HCT116 (cell line): ENCODE data around the gene GALNT17. TPM values are rescaled to one million over a fixed set of nuclear protein-coding genes. Genes with fewer than 3 reads are reported as not detected.

Experiments
- ATAC-seq: fragments of 200-7000 bp; cut with Tn5 transposase; 2 replicates; pipeline ENCODE4 v1.9.1; 2020; ENCODE audit warnings: mild to moderate bottlenecking, moderate library complexity
- BruUV-seq: library from RNA; stranded (reverse); fragments of 400-500 nt; replicated peaks from 2 replicates; lab custom pipeline; 2021; lab: Mats Ljungman, UMichigan
- CTCF ChIA-PET: fragments of 300-600 bp; sonication (Branson Sonifier 250); formaldehyde crosslinking; loops from one replicate; lab custom pipeline; 2021; ENCODE audit warnings: antibody characterized with exemption; lab: Charles Lee
- POLR2A ChIA-PET: fragments of 300-600, 350-600 bp; sonication (Branson Sonifier 250); formaldehyde crosslinking; loops from one replicate; lab custom pipeline; 2021; ENCODE audit warnings: antibody characterized with exemption; lab: Charles Lee
- RAD21 ChIA-PET, 2 experiments: fragments of 300-600 bp; sonication (Branson Sonifier 250); formaldehyde crosslinking; loops; one replicate each; lab custom pipeline; 2023; ENCODE audit warnings: low total read pairs in 2 of 2; ENCODE audit not compliant: uncharacterized antibody in 2 of 2, unreplicated experiment in 2 of 2, low non-redundant PET in 1 of 2; lab: Charles Lee
- DNase-seq: peaks from one replicate; pipeline ENCODE4 v3.0.0-alpha.2; 2010; ENCODE audit warnings: low read depth, low spot score
- H2AFZ ChIP-seq: fragments of 200-600 bp; shearing (Covaris generic), sonication (generic); 2 replicates; pipeline ENCODE4 v1.6.1; 2017; ENCODE audit warnings: low read depth, mixed run types, mixed read lengths, antibody characterized with exemption, low read length; ENCODE audit not compliant: poor library complexity, severe bottlenecking
- H3K27ac ChIP-seq: 2 replicates; pipeline ENCODE4 v1.5.1; 2012; ENCODE audit warnings: low read depth, low read length
- H3K27me3 ChIP-seq: fragments of 200-600 bp; sonication (generic); 2 replicates; pipeline ENCODE4 v1.6.1; 2016; ENCODE audit warnings: mixed run types, low read length, mixed read lengths; ENCODE audit not compliant: insufficient read depth
- H3K36me3 ChIP-seq, 2 experiments: fragments of 200-500 bp in 1 of 2; fragments of 200-600 bp in 1 of 2; sonication (Bioruptor generic) in 1 of 2; sonication (generic) in 1 of 2; 2 replicates each; pipeline versions ENCODE4 v1.5.1 to v1.6.1; 2014 to 2016; ENCODE audit warnings: low read length in 2 of 2, inconsistent platforms in 1 of 2, mixed read lengths in 1 of 2, mixed run types in 1 of 2; ENCODE audit not compliant: insufficient read depth in 2 of 2, control insufficient read depth in 1 of 2
- H3K4me1 ChIP-seq, 2 experiments: fragments of 200-600 bp in 1 of 2; sonication (generic) in 1 of 2; 2 replicates each; pipeline versions ENCODE4 v1.5.1 to v1.6.1; 2012 to 2017; ENCODE audit warnings: low read length in 2 of 2, inconsistent platforms in 1 of 2, mild to moderate bottlenecking in 1 of 2, mixed read lengths in 1 of 2, mixed run types in 1 of 2, moderate library complexity in 1 of 2; ENCODE audit not compliant: insufficient read depth in 2 of 2, control insufficient read depth in 1 of 2
- H3K4me2 ChIP-seq: fragments of 200-600 bp; sonication (generic); 2 replicates; pipeline ENCODE4 v1.6.1; 2017; ENCODE audit warnings: mixed run types, low read length, mixed read lengths
- H3K4me3 ChIP-seq, 2 experiments: fragments of 200-600 bp in 1 of 2; sonication (generic) in 1 of 2; replicated peaks in 1 of 2; 2 replicates each; pipeline ENCODE4 v1.5.1; 2011 to 2016; ENCODE audit warnings: low read length in 2 of 2, control low read depth in 1 of 2, low read depth in 1 of 2, mild to moderate bottlenecking in 1 of 2, mixed read lengths in 1 of 2, mixed run types in 1 of 2
- H3K79me2 ChIP-seq: fragments of 200-600 bp; sonication (generic); 2 replicates; pipeline ENCODE4 v1.6.1; 2017; ENCODE audit warnings: mild to moderate bottlenecking, mixed run types, low read length, moderate library complexity, mixed read lengths; ENCODE audit not compliant: insufficient read depth
- H3K9ac ChIP-seq: fragments of 200-600 bp; sonication (generic); 2 replicates; pipeline ENCODE4 v1.6.1; 2016; ENCODE audit warnings: low read length, mixed read lengths
- H3K9me2 ChIP-seq: fragments of 200-600 bp; sonication (generic), shearing (Covaris generic); 2 replicates; pipeline ENCODE4 v1.6.1; 2017; ENCODE audit warnings: mixed run types, mild to moderate bottlenecking, moderate library complexity; ENCODE audit not compliant: insufficient read depth
- H3K9me3 ChIP-seq, 2 experiments: fragments of 200-500 bp in 1 of 2; fragments of 200-600 bp in 1 of 2; sonication (Bioruptor generic) in 1 of 2; sonication (generic) in 1 of 2; 2 replicates each; pipeline ENCODE4 v1.6.1; 2014 to 2017; ENCODE audit warnings: low read length in 2 of 2, mixed read lengths in 2 of 2, inconsistent platforms in 1 of 2, low read depth in 1 of 2, mild to moderate bottlenecking in 1 of 2, mixed run types in 1 of 2, moderate library complexity in 1 of 2; ENCODE audit not compliant: control insufficient read depth in 1 of 2, insufficient read depth in 1 of 2
- H4K20me1 ChIP-seq: fragments of 200-600 bp; sonication (generic), shearing (Covaris generic); 2 replicates; pipeline ENCODE4 v1.6.1; 2017; ENCODE audit warnings: mixed run types, mild to moderate bottlenecking, moderate library complexity; ENCODE audit not compliant: insufficient read depth
- ELF1 ChIP-seq: IDR thresholded peaks from 2 replicates; pipeline ENCODE4 v1.6.1; 2012; ENCODE audit warnings: low read depth, borderline replicate concordance
- EZH2phosphoT487 ChIP-seq: fragments of 200-600 bp; IDR thresholded peaks from 2 replicates; pipeline ENCODE4 v1.6.1; 2018; ENCODE audit warnings: antibody characterized with exemption, borderline replicate concordance
- FOSL1 ChIP-seq: IDR thresholded peaks from 2 replicates; pipeline ENCODE4 v1.6.1; 2012; ENCODE audit warnings: low read depth
- MAX ChIP-seq: IDR thresholded peaks from 2 replicates; pipeline ENCODE4 v1.6.1; 2012
- SIN3A ChIP-seq: IDR thresholded peaks from 2 replicates; pipeline ENCODE4 v1.6.1; 2012; ENCODE audit warnings: low read depth
- SP1 ChIP-seq: IDR thresholded peaks from 2 replicates; pipeline ENCODE4 v1.6.1; 2012; ENCODE audit warnings: low read depth
- SRF ChIP-seq: IDR thresholded peaks from 2 replicates; pipeline ENCODE4 v1.6.1; 2012; ENCODE audit warnings: low read depth
- intact Hi-C: fragments of 100-400 bp; cut with micrococcal nuclease; formaldehyde crosslinking; loops from 2 replicates; pipeline ENCODE4 v1.10.0; 2022
- total RNA-seq: library from RNA; stranded (reverse); gene quantifications from one replicate; pipeline ENCODE4 v1.2.1, GENCODE V29; 2021; ENCODE audit not compliant: unreplicated experiment

Gene GALNT17
- total RNA-seq, 1 experiment from 2014 or later = not detected

- ATAC-seq = no peak
- no peaks in the 10 kb centered on the region for H3K79me2 ChIP-seq
Observed at GRCh38 chr7:71133232-71133622, 1.3 kb downstream of the GALNT17 start.

DNA sequence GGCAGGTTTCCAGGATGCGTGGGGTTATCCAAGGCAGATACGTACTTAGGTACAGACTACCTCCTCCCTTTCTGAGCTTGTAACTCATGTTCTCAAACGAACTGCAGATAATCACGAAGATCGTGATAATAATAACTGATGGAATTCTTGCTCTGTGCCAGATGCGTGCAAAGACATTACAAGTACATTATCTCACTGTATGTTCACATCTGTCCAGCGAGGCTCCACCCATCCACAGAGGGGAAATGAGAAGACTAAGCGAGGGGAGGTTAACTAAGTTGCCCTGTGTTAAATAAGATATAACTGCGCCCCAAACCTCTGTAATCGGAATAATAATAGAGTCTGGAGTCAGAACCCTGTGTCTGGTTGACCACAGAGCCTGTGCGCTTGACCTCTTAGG, 1.9 kb downstream of the GALNT17 start:
- ChIA-PET RAD21 (no interaction called here), CTCF (no interaction called here)
- no TSS peak for BruUV-seq
- Histone ChIP-seq H3K9ac (no peak overlapping the region), H3K27ac (no peak overlapping the region)
- no peak for ATAC-seq
- TF ChIP-seq MAX (no peak), EZH2phosphoT487 (no peak)
- TF ChIP-seq, all 23 proteins: peak for 0
- H3K9me2 ChIP-seq = no peaks in the 10 kb centered on the region
- H3K36me3 ChIP-seq = no peaks in the 10 kb centered on the region
- no peaks in the 10 kb centered on the region for H3K79me2 ChIP-seq
- H3K4me2 ChIP-seq = no peak overlapping the region
- H3K9me3 ChIP-seq = peaks cover 3 to 9% of the 10 kb centered on the region in 2 experiments; a peak in 2 of 4 replicates
- no peak for DNase-seq
- POLR2A ChIA-PET = no interaction called here
- H3K4me1 ChIP-seq = no peaks in the 10 kb centered on the region
- intact Hi-C loops = no loop called here
- no peak overlapping the region for H3K4me3 ChIP-seq
- H4K20me1 ChIP-seq = no peaks in the 10 kb centered on the region
- H3K27me3 ChIP-seq = no peaks in the 10 kb centered on the region
- H2AFZ ChIP-seq = no peak overlapping the region

More at GRCh38 chr7:71133232-71133622, 1.3 kb downstream of the GALNT17 start:
- Histone ChIP-seq H2AFZ (no peak overlapping the region), H3K36me3 (no peaks in the 10 kb centered on the region), H3K27me3 (no peaks in the 10 kb centered on the region), H3K4me2 (no peak overlapping the region), H3K9me2 (no peaks in the 10 kb centered on the region), H4K20me1 (no peaks in the 10 kb centered on the region), H3K9ac (no peak overlapping the region), H3K4me3 (no peak overlapping the region), H3K9me3 (peaks cover 3 to 9% of the 10 kb centered on the region in 2 experiments; a peak in 2 of 4 replicates), H3K27ac (no peak overlapping the region), H3K4me1 (no peaks in the 10 kb centered on the region)
- POLR2A ChIA-PET = no interaction called here
- DNase-seq = no peak
- RAD21 ChIA-PET = no interaction called here
- CTCF ChIA-PET = no interaction called here
- intact Hi-C loops = no loop called here
- BruUV-seq = no TSS peak
- no peak for TF ChIP-seq SP1
- TF ChIP-seq SRF = no peak
- no peak for TF ChIP-seq SIN3A
- no peak for TF ChIP-seq FOSL1
- no peak for TF ChIP-seq ELF1
